Left kidney (tissue), 8 donors: ENCODE data around the gene SCAND1. TPM values are rescaled to one million over a fixed set of nuclear protein-coding genes. Genes with fewer than 3 reads are reported as not detected.
"Not testable (repeated sequence)": the region's sequence is repeated elsewhere in the genome, so short reads cannot be mapped to it uniquely, and the experiment has no call there.

Experiments used
- DNase-seq: peaks from one replicate; pipeline ENCODE4 v3.0.0-alpha.2; 2013
- long read RNA-seq, 8 donors: transcript quantifications; one replicate each; lab custom pipeline, GENCODE V29; 2026
- polyA plus RNA-seq: library from polyadenylated mRNA; unstranded; fragments of 120-200 nt; gene quantifications from one replicate; pipeline ENCODE4 v1.2.1, GENCODE V29; 2013; ENCODE audit not compliant: insufficient read length

The SCAND1 gene
- polyA plus RNA-seq, result 23.9 TPM
- long read RNA-seq, donor 1, transcript SCAND1-201 (2 exons, 902 nt), result major isoform, 13 of 13 reads
- long read RNA-seq, donor 1, partial matches to known transcripts, result 0 of 13 reads
- long read RNA-seq, donor 1, other reads (novel, unspliced or antisense), result 0 of 13 reads
- long read RNA-seq, donor 2, transcript SCAND1-201 (2 exons, 902 nt), result major isoform, 25 of 25 reads
- long read RNA-seq, donor 2, partial matches to known transcripts, result 0 of 25 reads
- long read RNA-seq, donor 2, other reads (novel, unspliced or antisense), result 0 of 25 reads
- long read RNA-seq, donor 3, transcript SCAND1-201 (2 exons, 902 nt), result major isoform, 23 of 23 reads
- long read RNA-seq, donor 3, partial matches to known transcripts, result 0 of 23 reads
- long read RNA-seq, donor 3, other reads (novel, unspliced or antisense), result 0 of 23 reads
- long read RNA-seq, donor 4, partial matches to known transcripts, result 0 of 2 reads
- long read RNA-seq, donor 4, other reads (novel, unspliced or antisense), result 0 of 2 reads
- long read RNA-seq, donor 5, transcript SCAND1-201 (2 exons, 902 nt), result major isoform, 40 of 40 reads
- long read RNA-seq, donor 5, partial matches to known transcripts, result 0 of 40 reads
- long read RNA-seq, donor 5, other reads (novel, unspliced or antisense), result 0 of 40 reads
- long read RNA-seq, donor 6, transcript SCAND1-201 (2 exons, 902 nt), result major isoform, 34 of 34 reads
- long read RNA-seq, donor 6, partial matches to known transcripts, result 0 of 34 reads
- long read RNA-seq, donor 6, other reads (novel, unspliced or antisense), result 0 of 34 reads
- long read RNA-seq, donor 7, transcript SCAND1-201 (2 exons, 902 nt), result major isoform, 34 of 34 reads
- long read RNA-seq, donor 7, partial matches to known transcripts, result 0 of 34 reads
- long read RNA-seq, donor 7, other reads (novel, unspliced or antisense), result 0 of 34 reads
- long read RNA-seq, donor 8, transcript SCAND1-201 (2 exons, 902 nt), result major isoform, 7 of 7 reads
- long read RNA-seq, donor 8, partial matches to known transcripts, result 0 of 7 reads
- long read RNA-seq, donor 8, other reads (novel, unspliced or antisense), result 0 of 7 reads

DNA sequence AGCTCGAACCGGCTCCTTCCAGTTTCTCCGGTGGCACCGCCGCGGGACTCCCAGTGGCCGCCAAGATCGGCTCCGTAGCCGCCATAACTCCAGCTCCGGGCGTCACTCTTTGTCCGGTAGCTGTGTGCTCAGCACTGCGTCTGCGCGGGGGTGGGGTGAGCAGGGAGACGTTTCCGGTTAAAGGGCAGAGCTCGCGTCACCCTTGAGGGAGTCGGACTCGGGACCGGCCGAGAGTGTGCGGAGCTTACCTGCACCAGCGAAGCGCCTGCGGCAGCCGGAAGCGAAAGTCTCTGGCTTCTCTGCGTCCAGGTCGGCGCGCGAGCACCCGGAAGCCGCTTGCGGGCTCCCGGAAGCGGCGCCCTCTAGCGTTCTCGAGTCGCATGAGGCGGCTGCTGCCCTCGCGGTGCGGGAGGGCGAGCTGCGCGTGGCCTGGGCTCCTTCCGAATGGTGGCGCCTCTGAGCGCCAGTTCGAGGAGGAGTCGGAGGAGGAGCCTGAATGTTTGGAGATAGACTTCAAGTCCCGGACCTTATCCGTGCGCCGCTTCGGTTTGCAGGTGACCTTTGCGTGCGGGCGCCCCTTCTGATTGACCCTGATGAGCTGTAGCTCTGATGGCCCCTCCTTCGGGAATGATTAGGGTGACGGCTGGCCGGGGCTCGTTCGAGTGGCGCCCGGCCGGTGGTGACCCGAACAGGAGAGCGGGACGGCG lies at the start of gene SCAND1:
TSS of gene SCAND1 (minus strand) at position 303 of the 707 bp plus-strand sequence. CDS start at position 85, 218 bp downstream.
- peak; percentile 97 for DNase-seq

- DNase-seq, result no peak
Measured at GRCh38 chr20:36004045-36004444, 49.7 kb upstream of the SCAND1 start.

DNA sequence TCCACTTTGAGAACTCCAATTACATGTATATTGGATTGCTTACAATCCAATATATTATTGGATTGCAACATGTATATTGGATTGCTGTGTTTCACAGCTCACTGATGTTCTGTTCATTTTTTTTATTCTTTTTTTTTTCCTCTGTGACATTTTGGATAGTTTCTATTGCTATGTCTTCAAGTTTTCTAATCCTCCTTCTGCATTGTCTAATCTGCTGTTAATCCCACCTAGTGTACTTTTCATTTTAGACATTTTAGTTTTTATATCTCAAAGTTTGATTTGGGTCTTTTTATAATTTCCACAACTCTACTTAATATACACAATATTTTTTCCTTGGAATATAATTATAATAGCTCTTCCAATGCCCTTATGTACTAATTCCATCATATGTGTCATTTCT lies 48.6 kb upstream of the SCAND1 start:
- no peak for DNase-seq

GRCh38 chr20:36001331-36001730 lies 47.0 kb upstream of the SCAND1 start:
- DNase-seq, result not testable (repeated sequence)

- not testable (repeated sequence) for DNase-seq
Measured at GRCh38 chr20:35996492-35996891, 42.2 kb upstream of the SCAND1 start.

GRCh38 chr20:35994994-35995453 lies 40.7 kb upstream of the SCAND1 start:
- peak; percentile 78 for DNase-seq

DNA sequence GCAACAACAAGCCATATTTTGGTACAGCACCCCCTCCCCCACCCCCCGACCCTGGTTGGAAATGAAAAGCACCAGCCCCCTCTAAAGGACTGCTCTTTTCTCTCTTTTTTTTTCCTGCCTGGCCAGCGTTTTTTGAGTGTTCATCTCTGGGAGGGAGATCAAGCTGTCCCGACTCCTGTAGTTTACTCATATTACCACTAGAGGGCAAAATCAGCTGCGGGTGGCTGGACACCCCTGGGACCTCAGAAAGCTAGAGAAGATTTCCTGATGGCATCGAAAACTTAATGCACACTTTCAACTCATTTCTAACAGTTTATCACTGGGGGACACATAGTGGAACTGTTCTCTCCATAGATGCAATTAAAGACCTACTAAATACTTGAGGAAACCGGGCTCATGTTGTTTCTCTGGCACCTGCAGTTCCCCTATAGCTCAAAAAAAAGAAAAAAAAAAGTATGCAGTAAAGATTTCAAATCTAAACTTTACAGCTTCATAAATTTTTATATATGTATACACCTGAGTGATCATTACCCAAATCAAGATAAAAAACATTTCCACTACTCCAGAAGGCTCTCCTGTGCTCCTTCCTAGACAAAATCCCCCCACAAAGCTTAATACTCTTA lies 38.5 kb upstream of the SCAND1 start:
- DNase-seq, result peak; percentile 64

- no peak for DNase-seq
Measured at GRCh38 chr20:35991142-35991771, 37.0 kb upstream of the SCAND1 start.

GRCh38 chr20:35988910-35989463 lies 34.7 kb upstream of the SCAND1 start:
- no peak for DNase-seq

GRCh38 chr20:35985806-35986205 lies 31.5 kb upstream of the SCAND1 start:
- DNase-seq, result no peak

- no peak for DNase-seq
Measured at GRCh38 chr20:35984382-35984781, 30.1 kb upstream of the SCAND1 start.

DNA sequence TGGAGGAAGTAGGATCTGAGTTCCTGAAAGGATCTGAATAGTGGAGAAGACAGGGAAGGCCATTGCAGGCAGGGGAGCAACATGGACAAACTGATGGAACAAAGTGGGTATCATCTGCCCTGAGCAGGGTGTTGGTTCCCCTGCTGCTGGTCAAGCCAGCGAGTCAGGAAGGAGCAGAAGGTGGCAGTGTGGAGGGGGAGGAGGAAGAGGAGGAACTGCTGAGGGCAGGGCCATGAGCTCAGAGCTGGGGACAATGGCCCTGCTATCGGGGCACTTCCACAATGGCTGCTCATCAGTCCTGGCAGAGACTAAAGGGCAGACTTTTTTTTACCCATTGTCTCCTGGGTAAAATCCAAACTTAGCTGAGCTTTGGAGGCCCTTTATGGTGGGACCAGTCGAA lies 27.7 kb upstream of the SCAND1 start:
- DNase-seq, result no peak

- no peak for DNase-seq
Measured at GRCh38 chr20:35979544-35979943, 25.2 kb upstream of the SCAND1 start.

GRCh38 chr20:35978041-35978513 lies 23.8 kb upstream of the SCAND1 start:
- no peak for DNase-seq

GRCh38 chr20:35975576-35976373 lies 21.5 kb upstream of the SCAND1 start:
- DNase-seq, result no peak

- no peak for DNase-seq
Measured at GRCh38 chr20:35974256-35974655, 20.0 kb upstream of the SCAND1 start.

- DNase-seq, result no peak
Measured at GRCh38 chr20:35972462-35972861, 18.2 kb upstream of the SCAND1 start.

- DNase-seq, result no peak
Measured at GRCh38 chr20:35971981-35972380, 17.7 kb upstream of the SCAND1 start.

GRCh38 chr20:35968930-35969329 lies 14.6 kb upstream of the SCAND1 start:
- no peak for DNase-seq
